ENCODE measurements around the gene SLC29A2. TPM values are rescaled to one million over a fixed set of nuclear protein-coding genes. Genes with fewer than 3 reads are reported as not detected.

Gene SLC29A2, protein sequence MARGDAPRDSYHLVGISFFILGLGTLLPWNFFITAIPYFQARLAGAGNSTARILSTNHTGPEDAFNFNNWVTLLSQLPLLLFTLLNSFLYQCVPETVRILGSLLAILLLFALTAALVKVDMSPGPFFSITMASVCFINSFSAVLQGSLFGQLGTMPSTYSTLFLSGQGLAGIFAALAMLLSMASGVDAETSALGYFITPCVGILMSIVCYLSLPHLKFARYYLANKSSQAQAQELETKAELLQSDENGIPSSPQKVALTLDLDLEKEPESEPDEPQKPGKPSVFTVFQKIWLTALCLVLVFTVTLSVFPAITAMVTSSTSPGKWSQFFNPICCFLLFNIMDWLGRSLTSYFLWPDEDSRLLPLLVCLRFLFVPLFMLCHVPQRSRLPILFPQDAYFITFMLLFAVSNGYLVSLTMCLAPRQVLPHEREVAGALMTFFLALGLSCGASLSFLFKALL
- 1.5 and 3.6 TPM in 2 replicates for total RNA-seq

DNA sequence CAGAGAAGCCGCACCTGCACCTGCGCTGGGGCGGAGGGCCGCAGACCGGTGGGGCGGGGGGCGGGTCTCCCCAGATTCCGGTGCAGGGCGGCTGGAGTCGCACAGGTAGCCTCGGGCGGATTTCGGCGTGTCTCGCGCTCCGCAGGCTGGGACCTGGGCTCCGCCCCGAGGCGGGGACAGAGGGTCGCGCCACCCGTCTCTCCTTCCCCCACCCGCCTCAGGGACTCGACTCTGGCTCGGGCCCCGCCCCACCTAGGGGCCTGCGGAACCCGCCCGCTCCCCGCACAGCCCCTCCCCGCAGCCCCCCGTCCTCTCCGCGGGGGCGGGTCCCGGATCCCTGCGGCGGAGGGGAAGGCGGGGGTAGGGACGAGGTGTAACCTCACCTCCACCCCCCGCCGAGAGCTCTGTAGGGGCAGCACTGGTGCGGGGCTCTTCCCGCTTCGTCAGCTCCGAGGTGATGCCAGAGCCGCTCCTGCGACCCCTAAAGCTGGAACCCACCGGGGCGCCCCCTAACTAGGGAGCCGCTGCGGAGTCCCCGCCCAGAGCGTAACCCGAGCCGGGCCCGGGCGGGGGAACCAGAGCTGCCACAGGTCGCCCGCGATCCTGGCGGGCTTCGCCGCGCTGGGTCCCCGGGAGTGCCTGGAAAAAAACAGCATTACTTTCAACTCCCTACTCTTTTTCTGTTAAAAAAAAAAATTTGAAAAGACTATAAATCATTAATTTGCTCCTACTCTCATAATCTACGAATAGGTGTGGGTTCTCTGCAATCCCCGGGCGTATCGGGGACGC lies at the start of gene SLC29A2:
SLC29A2 (minus strand) TSS at position 134 of the 789 bp plus-strand sequence. CDS start 169 bp downstream, outside the sequence.

DNA sequence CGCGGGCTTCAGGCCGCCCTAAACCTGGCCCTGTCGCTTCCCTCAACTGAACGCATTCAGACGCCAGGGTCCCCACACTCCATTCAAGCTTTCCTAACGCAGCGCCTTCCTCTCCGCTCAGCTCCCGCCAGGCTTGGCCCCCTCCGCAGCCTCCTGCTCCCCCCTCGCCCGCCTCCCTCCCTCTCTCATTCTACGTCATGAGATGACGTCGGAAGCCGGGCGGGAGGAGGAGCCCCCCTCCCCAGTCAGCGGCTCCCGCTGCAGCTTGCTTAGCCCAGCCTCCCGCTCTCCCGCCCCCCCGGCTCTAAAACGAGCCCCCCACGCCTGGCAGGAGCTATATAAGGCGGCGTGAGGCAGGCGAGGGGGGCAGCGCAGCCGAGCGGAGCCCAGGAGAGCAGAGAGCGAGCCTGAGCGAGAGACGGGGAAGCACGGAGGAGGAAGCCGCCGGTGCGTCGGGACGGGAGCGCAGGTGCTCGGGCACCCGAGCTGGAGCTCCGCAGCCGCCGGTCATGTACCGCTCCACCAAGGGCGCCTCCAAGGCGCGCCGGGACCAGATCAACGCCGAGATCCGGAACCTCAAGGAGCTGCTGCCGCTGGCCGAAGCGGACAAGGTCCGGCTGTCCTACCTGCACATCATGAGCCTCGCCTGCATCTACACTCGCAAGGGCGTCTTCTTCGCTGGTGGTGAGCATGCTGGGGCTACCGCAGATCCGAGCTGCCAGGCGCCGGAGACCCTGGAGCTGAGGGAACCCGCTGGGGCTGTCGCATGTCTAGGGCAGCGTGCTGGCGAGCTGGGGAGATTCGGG lies 49.3 kb upstream of the SLC29A2 start, which contains the start of gene NPAS4:
NPAS4 (plus strand) TSS at position 365 of the 806 bp plus-strand sequence; CDS start at position 510, 145 bp downstream.

DNA sequence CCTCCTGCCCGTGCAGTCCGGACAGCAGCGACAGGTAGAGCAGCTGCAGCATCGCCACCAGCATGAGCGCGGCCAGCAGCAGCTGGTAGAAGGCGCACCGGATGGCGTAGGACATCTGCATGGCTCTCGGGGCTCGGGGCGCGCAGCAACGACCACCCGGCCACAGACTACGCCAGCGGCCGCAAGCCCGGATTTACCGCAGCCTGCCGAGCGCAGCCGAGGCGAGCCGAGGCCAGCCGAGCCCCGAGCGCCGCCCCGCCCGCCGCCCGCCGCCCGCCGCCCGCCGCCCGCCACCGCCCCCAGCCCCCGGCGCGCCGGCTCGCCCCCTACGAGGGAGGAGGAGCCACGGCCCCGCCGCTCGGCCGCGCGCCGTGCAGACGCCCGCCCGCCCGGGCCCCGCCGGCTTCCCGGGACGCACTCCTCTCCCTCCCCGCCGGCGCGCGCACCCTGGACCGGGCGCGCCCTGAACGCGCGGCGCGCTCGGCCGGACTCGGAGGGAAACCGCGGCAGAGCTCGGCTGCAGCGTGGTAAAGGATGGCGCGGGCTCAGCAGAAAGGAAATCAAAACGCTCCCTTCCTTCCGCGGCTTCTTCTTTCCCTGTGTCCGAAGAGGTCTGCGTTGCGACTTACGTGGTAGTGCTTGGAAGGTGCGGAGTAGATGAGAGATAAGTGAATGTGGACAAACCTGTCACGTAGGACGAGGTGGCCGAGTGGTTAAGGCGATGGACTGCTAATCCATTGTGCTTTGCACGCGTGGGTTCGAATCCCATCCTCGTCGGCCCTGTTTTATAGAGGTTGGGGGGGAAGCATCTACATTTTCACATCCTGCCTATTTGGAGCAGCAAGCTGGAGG lies 23.9 kb downstream of the SLC29A2 start, which contains the start of gene B4GAT1:
B4GAT1 (minus strand) TSS at position 205 of the 852 bp plus-strand sequence; CDS start at position 121, 84 bp downstream.

DNA sequence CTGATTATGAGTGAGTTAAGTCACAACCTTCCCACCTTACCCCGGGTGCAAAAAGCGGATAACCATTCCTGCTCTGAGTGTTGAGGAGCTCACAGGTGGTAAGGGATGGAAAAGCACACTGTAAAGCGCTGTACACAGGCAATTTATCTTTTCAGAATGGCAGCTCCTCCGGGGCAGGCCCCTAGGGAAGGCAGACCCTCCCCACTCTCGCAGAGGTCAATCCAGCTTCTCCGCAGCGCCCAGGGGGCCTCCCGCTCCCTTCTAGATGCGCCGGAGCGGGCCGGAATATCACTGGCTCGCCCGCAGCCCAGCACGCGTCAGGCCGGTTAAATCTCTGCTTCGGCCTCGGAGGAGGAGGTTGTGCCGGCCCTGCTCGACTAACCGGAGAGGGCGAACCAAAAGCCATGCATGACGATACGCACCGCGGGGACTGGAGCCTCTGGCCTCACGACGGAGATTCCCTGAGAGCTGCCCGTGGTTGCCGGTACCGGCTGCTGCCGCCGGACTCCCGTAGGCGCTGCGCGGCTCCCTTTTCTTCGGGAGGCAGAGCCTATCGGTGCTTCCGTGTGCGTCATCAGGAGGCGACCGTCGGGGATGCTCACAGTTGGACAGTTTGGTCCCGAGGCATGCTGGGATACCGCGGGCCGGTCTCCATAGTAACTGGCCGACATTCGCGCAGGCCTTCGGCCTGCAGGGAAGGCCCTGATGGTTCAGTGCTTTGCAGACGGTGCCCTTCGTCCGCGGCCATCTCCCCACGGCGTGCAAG lies 26.8 kb downstream of the SLC29A2 start, which contains the start of gene BRMS1:
BRMS1 (minus strand) TSS at position 555 of the 766 bp plus-strand sequence. CDS start 2,870 bp downstream, outside the sequence.

DNA sequence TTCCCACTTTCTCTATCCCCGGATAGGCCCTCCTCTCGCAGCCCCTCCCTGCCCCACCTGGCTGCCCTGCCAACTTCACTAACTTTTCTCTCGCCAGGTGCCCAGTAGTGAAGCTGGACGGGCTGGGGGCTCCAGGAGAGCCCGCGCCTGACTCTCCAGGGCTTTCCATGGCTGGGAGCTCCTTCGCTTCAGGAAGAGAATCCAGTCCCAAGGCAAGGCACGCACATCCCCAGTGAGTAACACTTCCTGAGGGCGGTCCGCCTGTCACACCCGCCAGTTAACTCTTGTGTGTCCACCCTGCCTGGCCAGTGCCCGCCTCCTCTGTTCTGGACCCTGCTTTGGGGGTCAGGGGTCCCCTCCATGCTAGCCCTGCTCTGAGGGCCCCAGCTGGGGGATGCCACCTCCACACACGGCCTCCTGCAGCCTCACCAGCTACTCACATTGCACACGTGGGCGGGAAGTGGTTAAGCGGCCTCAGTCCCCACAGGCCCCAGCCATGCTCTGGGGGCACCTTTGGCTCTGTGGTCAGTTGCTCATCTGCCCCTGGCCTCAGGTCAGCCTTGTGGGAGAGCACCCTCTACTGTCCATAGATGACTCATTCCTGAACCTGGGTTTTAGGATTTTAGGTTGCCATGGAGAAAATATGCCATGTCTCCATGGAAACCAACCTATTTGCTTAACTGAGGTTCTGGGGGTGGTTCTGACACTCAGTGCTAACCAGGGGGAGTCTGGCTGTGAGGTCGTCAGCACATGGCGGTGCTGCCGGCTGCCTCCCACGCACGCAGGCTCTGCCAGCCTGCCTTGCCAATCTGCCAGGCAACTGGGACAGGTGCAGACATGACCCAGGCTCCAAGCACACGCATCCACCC lies 35.1 kb downstream of the SLC29A2 start, which contains the start of gene RIN1:
RIN1 (minus strand) TSS at position 201 of the 869 bp plus-strand sequence; CDS start at position 169, 32 bp downstream.

DNA sequence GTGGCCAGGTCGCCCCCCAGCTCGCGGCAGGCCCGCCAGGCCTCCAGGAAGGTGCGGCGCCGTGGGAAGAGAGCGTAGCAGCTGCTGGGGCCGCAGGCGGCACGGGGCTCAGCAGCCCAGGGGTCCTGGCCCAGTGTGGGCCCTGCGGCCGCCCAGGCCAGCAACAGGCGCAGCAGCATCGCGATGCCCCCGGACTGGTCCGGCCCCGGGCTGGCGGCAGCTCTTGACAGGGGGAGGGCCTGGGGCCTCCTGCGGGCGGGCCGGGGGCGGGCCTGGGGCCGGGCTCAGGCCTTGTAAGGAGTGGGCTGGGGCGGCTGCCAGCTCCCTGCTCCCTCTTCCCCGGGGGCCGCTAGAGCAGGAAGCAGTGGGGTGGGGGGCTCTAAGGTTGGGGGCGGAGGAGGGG lies 54.7 kb downstream of the SLC29A2 start, which contains the start of gene CD248:
CD248 (minus strand) TSS at position 196 of the 403 bp plus-strand sequence; CDS start at position 179, 17 bp downstream.

Other genes starting within 250 kb of the SLC29A2 start
- 19.0 and 19.4 TPM in 2 replicates for gene KLC2, start 114.1 kb downstream of the SLC29A2 start, total RNA-seq
- gene RAB1B, start 103.1 kb downstream of the SLC29A2 start, total RNA-seq: 106 and 159 TPM in 2 replicates
- gene CNIH2, start 93.6 kb downstream of the SLC29A2 start, total RNA-seq: 0.26 and 1.1 TPM in 2 replicates
- gene YIF1A, start 82.6 kb downstream of the SLC29A2 start, total RNA-seq: 167 and 281 TPM in 2 replicates
- gene TMEM151A, start 79.9 kb downstream of the SLC29A2 start, total RNA-seq: 0.39 TPM in 1 of 2 replicates, not detected in the other
- 35.8 and 135 TPM in 2 replicates for gene CD248, start 54.7 kb downstream of the SLC29A2 start, total RNA-seq
- gene RIN1, start 35.3 kb downstream of the SLC29A2 start, total RNA-seq: 29.0 and 38.1 TPM in 2 replicates
- gene BRMS1, start 26.7 kb downstream of the SLC29A2 start, total RNA-seq: 44.3 and 54.0 TPM in 2 replicates
- gene B4GAT1, start 24.1 kb downstream of the SLC29A2 start, total RNA-seq: 46.4 and 72.1 TPM in 2 replicates
- not detected in 2 replicates for gene NPAS4, start 49.3 kb upstream of the SLC29A2 start, total RNA-seq
- 47.7 and 74.2 TPM in 2 replicates for gene MRPL11, start 67.1 kb upstream of the SLC29A2 start, total RNA-seq
- gene PELI3, start 95.1 kb upstream of the SLC29A2 start, total RNA-seq: 10.0 and 13.5 TPM in 2 replicates
- gene DPP3, start 108.7 kb upstream of the SLC29A2 start, total RNA-seq: 40.3 and 61.2 TPM in 2 replicates
- 17.3 and 66.4 TPM in 2 replicates for gene BBS1, start 138.9 kb upstream of the SLC29A2 start, total RNA-seq
- gene ZDHHC24, start 174.3 kb upstream of the SLC29A2 start, total RNA-seq: 27.7 and 33.5 TPM in 2 replicates
- 3.3 TPM in 1 of 2 replicates, not detected in the other for gene ACTN3, start 175.1 kb upstream of the SLC29A2 start, total RNA-seq
- 20.9 and 146 TPM in 2 replicates for gene CTSF, start 196.8 kb upstream of the SLC29A2 start, total RNA-seq
- 0.26 TPM in 1 of 2 replicates, not detected in the other for gene CCDC87, start 221.3 kb upstream of the SLC29A2 start, total RNA-seq
- gene CCS, start 221.4 kb upstream of the SLC29A2 start, total RNA-seq: 26.6 and 44.9 TPM in 2 replicates
- gene RBM14, start 244.9 kb upstream of the SLC29A2 start, total RNA-seq: 41.2 and 69.5 TPM in 2 replicates

All from epithelial cell of alveolus of lung (primary cell).